H1 (cell line): Measurements from ENCODE around the gene SLC6A12. TPM values are rescaled to one million over a fixed set of nuclear protein-coding genes. Genes with fewer than 3 reads are reported as not detected.
A peak's percentile ranks its signal among the peaks of the same experiment; 100 is the strongest.

Experiments used
- CTCF ChIA-PET: fragments of 300-600 bp; sonication (Branson Sonifier 250); formaldehyde crosslinking; loops from one replicate; lab custom pipeline; 2021; ENCODE audit not compliant: partially characterized antibody; lab: Charles Lee
- POLR2A ChIA-PET: fragments of 300-600 bp; sonication (Branson Sonifier 250); formaldehyde crosslinking; loops from one replicate; lab custom pipeline; 2021; ENCODE audit warnings: inconsistent platforms; ENCODE audit not compliant: partially characterized antibody; lab: Charles Lee
- DNase-seq, 2 experiments: peaks; one replicate each; pipeline versions ENCODE4 v3.0.0 to v3.0.0-alpha.2; 2010 to 2022; ENCODE audit warnings: low spot score in 2 of 2, low read depth in 1 of 2, mixed read lengths in 1 of 2
- FAIRE-seq: peaks from 2 replicates; lab custom pipeline; 2011; peaks lifted over from hg19 to GRCh38; lab: Jason Lieb, UNC
- H2AFZ ChIP-seq: 2 replicates; pipeline ENCODE4 v1.8.1; 2012; ENCODE audit warnings: low read length, inconsistent platforms
- H2AK5ac ChIP-seq: 2 replicates; pipeline ENCODE4 v1.6.1; 2013; ENCODE audit warnings: low read depth, low read length
- H2BK120ac ChIP-seq: replicated peaks from 2 replicates; pipeline ENCODE3; 2013; ENCODE audit warnings: low read depth, low read length, inconsistent platforms
- H2BK12ac ChIP-seq: 2 replicates; pipeline ENCODE4 v1.6.1; 2013; ENCODE audit warnings: low read depth, low read length
- H2BK15ac ChIP-seq: 2 replicates; pipeline ENCODE4 v1.6.1; 2013; ENCODE audit warnings: low read length
- H2BK20ac ChIP-seq: 2 replicates; pipeline ENCODE4 v1.6.1; 2013; ENCODE audit warnings: low read length
- H2BK5ac ChIP-seq: 2 replicates; pipeline ENCODE4 v1.6.1; 2013; ENCODE audit warnings: low read depth, low read length
- H3K14ac ChIP-seq: 2 replicates; pipeline ENCODE4 v1.6.1; 2013; ENCODE audit warnings: inconsistent platforms; ENCODE audit not compliant: insufficient read length
- H3K18ac ChIP-seq: 2 replicates; pipeline ENCODE4 v1.6.1; 2013; ENCODE audit warnings: low read length; ENCODE audit errors: extremely low read depth
- H3K23ac ChIP-seq: 2 replicates; pipeline ENCODE4 v1.6.1; 2013; ENCODE audit warnings: inconsistent platforms; ENCODE audit not compliant: insufficient read length
- H3K23me2 ChIP-seq: 2 replicates; pipeline ENCODE4 v1.6.1; 2013; ENCODE audit warnings: low read depth, low read length
- H3K27ac ChIP-seq: 2 replicates; pipeline ENCODE4 v1.6.1; 2011; ENCODE audit warnings: low read depth, low read length, inconsistent platforms
- H3K27me3 ChIP-seq, 4 experiments: replicated peaks in 1 of 4; 1 replicate in 1 of 4; 2 replicates in 3 of 4; pipeline versions ENCODE4 v1.6.1 to v1.8.1; 2011 to 2013; ENCODE audit warnings: low read length in 3 of 4, mild to moderate bottlenecking in 3 of 4, inconsistent platforms in 2 of 4, mixed read lengths in 2 of 4, moderate library complexity in 1 of 4; ENCODE audit not compliant: control insufficient read depth in 3 of 4, insufficient read depth in 3 of 4; ENCODE audit errors: extremely low read depth in 1 of 4
- H3K36me3 ChIP-seq, 4 experiments: 2 replicates each; pipeline versions ENCODE4 v1.6.1 to v1.8.1; 2011 to 2013; ENCODE audit warnings: mild to moderate bottlenecking in 4 of 4, low read length in 3 of 4, moderate library complexity in 2 of 4, control low read depth in 1 of 4, inconsistent platforms in 1 of 4; ENCODE audit not compliant: insufficient read depth in 4 of 4, control insufficient read depth in 2 of 4
- H3K4ac ChIP-seq: replicated peaks from 2 replicates; pipeline ENCODE3; 2013; ENCODE audit warnings: low read length, low read depth, mixed read lengths, inconsistent platforms; ENCODE audit not compliant: insufficient read length
- H3K4me1 ChIP-seq, 4 experiments: replicated peaks in 1 of 4; 1 replicate in 1 of 4; 2 replicates in 3 of 4; pipeline versions ENCODE4 v1.6.1 to v1.8.1; 2011 to 2013; ENCODE audit warnings: low read length in 3 of 4, inconsistent platforms in 2 of 4, mixed read lengths in 1 of 4; ENCODE audit not compliant: insufficient read depth in 4 of 4, control insufficient read depth in 3 of 4
- H3K4me2 ChIP-seq, 2 experiments: 2 replicates each; pipeline versions ENCODE4 v1.6.1 to v1.8.1; 2011 to 2013; ENCODE audit warnings: low read depth in 2 of 2, low read length in 2 of 2, control low read depth in 1 of 2, inconsistent platforms in 1 of 2, mild to moderate bottlenecking in 1 of 2; ENCODE audit not compliant: insufficient read depth in 1 of 2
- H3K4me3 ChIP-seq, 4 experiments: fragments of 200-600, 300-600 bp in 1 of 4; sonication (generic), shearing (Covaris generic), sonication (Bioruptor Twin) in 1 of 4; 2 replicates each; pipeline versions ENCODE4 v1.5.1 to v1.8.1; 2011 to 2016; ENCODE audit warnings: low read length in 4 of 4, low read depth in 3 of 4, control low read depth in 2 of 4, inconsistent platforms in 2 of 4, mild to moderate bottlenecking in 2 of 4, mixed read lengths in 1 of 4, moderate library complexity in 1 of 4; ENCODE audit not compliant: insufficient read depth in 2 of 4; ENCODE audit errors: extremely low read depth in 1 of 4
- H3K56ac ChIP-seq: replicated peaks from 2 replicates; pipeline ENCODE3; 2013; ENCODE audit warnings: low read depth, mild to moderate bottlenecking, mixed read lengths, low read length, inconsistent platforms; ENCODE audit not compliant: insufficient read length
- H3K79me1 ChIP-seq: 2 replicates; pipeline ENCODE4 v1.6.1; 2013; ENCODE audit warnings: low read depth, low read length, control low read depth
- H3K79me2 ChIP-seq, 2 experiments: 2 replicates each; pipeline versions ENCODE4 v1.6.1 to v1.8.1; 2012 to 2013; ENCODE audit warnings: low read length in 2 of 2, mild to moderate bottlenecking in 2 of 2, inconsistent platforms in 1 of 2; ENCODE audit not compliant: insufficient read depth in 2 of 2, control insufficient read depth in 1 of 2
- H3K9ac ChIP-seq, 4 experiments: replicated peaks in 1 of 4; 1 replicate in 1 of 4; 2 replicates in 3 of 4; pipeline versions ENCODE4 v1.6.1 to v1.8.1; 2011 to 2013; ENCODE audit warnings: low read depth in 3 of 4, low read length in 3 of 4, control low read depth in 2 of 4, mild to moderate bottlenecking in 2 of 4, moderate library complexity in 2 of 4, inconsistent platforms in 1 of 4; ENCODE audit errors: extremely low read depth in 1 of 4
- H3K9me3 ChIP-seq, 2 experiments: 2 replicates each; pipeline versions ENCODE4 v1.6.1 to v1.8.1; 2012 to 2013; ENCODE audit warnings: mild to moderate bottlenecking in 2 of 2, moderate library complexity in 2 of 2, control low read depth in 1 of 2, inconsistent platforms in 1 of 2, low read depth in 1 of 2, low read length in 1 of 2, mixed read lengths in 1 of 2; ENCODE audit not compliant: insufficient read depth in 2 of 2
- H4K20me1 ChIP-seq, 2 experiments: replicated peaks in 1 of 2; 2 replicates each; pipeline versions ENCODE3 to v1.8.1; 2011 to 2013; ENCODE audit warnings: inconsistent platforms in 2 of 2, low read length in 2 of 2, mild to moderate bottlenecking in 1 of 2; ENCODE audit not compliant: insufficient read depth in 2 of 2, control insufficient read depth in 1 of 2
- H4K5ac ChIP-seq: 2 replicates; pipeline ENCODE4 v1.6.1; 2013; ENCODE audit warnings: low read length, low read depth, mixed read lengths, inconsistent platforms; ENCODE audit not compliant: insufficient read length
- H4K8ac ChIP-seq: 2 replicates; pipeline ENCODE4 v1.8.0; 2013; ENCODE audit warnings: mild to moderate bottlenecking, moderate library complexity, low read length, inconsistent platforms; ENCODE audit not compliant: insufficient read depth; ENCODE audit errors: extremely low read depth
- H4K91ac ChIP-seq: replicated peaks from 2 replicates; pipeline ENCODE3; 2013; ENCODE audit warnings: low read length, mixed read lengths, inconsistent platforms; ENCODE audit not compliant: insufficient read length
- CTBP2 ChIP-seq: IDR thresholded peaks from 2 replicates; pipeline ENCODE4 v1.7.0; 2011; ENCODE audit warnings: borderline replicate concordance, mild to moderate bottlenecking, moderate library complexity, mixed read lengths, low read length; ENCODE audit not compliant: insufficient read depth, insufficient read length
- CTCF ChIP-seq, 3 experiments: IDR thresholded peaks; 1 replicate in 2 of 3; 2 replicates in 1 of 3; pipeline versions ENCODE4 v1.5.1 to v1.6.1; 2011; ENCODE audit warnings: low read length in 3 of 3, mild to moderate bottlenecking in 3 of 3, inconsistent platforms in 2 of 3, low read depth in 1 of 3, moderate library complexity in 1 of 3; ENCODE audit not compliant: insufficient read depth in 1 of 3; ENCODE audit errors: control extremely low read depth in 1 of 3
- EZH2 ChIP-seq: fragments of 200-600 bp; sonication (generic); IDR thresholded peaks from 2 replicates; pipeline ENCODE4 v1.7.1; 2012; ENCODE audit warnings: low read depth, mild to moderate bottlenecking, moderate library complexity, low read length, inconsistent platforms; ENCODE audit not compliant: severe bottlenecking
- GTF2F1 ChIP-seq: IDR thresholded peaks from 2 replicates; pipeline ENCODE4 v1.6.1; 2012; ENCODE audit warnings: low read depth, low read length, improper control_type of control experiment, borderline replicate concordance
- MAX ChIP-seq: IDR thresholded peaks from 2 replicates; pipeline ENCODE4 v1.6.1; 2012; ENCODE audit warnings: inconsistent platforms
- NRF1 ChIP-seq: IDR thresholded peaks from 2 replicates; pipeline ENCODE4 v1.6.1; 2011; ENCODE audit warnings: mild to moderate bottlenecking, low read depth, low read length, improper control_type of control experiment
- POLR2A ChIP-seq, 2 experiments: IDR thresholded peaks; 1 replicate in 1 of 2; 2 replicates in 1 of 2; pipeline ENCODE4 v1.6.1; 2011; ENCODE audit warnings: low read depth in 2 of 2, low read length in 2 of 2, mild to moderate bottlenecking in 2 of 2; ENCODE audit errors: control extremely low read depth in 1 of 2
- RFX5 ChIP-seq: IDR thresholded peaks from 2 replicates; pipeline ENCODE4 v1.6.1; 2011; ENCODE audit warnings: low read depth, low read length, improper control_type of control experiment, borderline replicate concordance
- SIN3A ChIP-seq, 2 experiments: IDR thresholded peaks in 1 of 2; conservative IDR thresholded peaks in 1 of 2; 2 replicates each; pipeline ENCODE4 v1.6.1; 2011 to 2012; ENCODE audit warnings: low read length in 2 of 2, improper control_type of control experiment in 1 of 2, low read depth in 1 of 2, mild to moderate bottlenecking in 1 of 2
- SUZ12 ChIP-seq: fragments of 200-600 bp; sonication (generic); IDR thresholded peaks from 2 replicates; pipeline ENCODE4 v1.6.1; 2012; ENCODE audit warnings: mild to moderate bottlenecking, inconsistent platforms, low read length, moderate library complexity, mixed read lengths
- WGBS, 2 experiments: shearing (Covaris generic) in 1 of 2; methylation state at CpG; one replicate each; pipeline versions ENCODE4 v1.1.6 to v1.1.7; 2013 to 2015; ENCODE audit warnings: low lambda C conversion rate in 2 of 2, mixed read lengths in 2 of 2, inconsistent platforms in 1 of 2, low coverage in 1 of 2, missing lambda C conversion rate in 1 of 2; ENCODE audit not compliant: insufficient replicate concordance in 2 of 2, insufficient coverage in 1 of 2, insufficient read length in 1 of 2; ENCODE audit errors: extremely low coverage in 1 of 2, missing lambda C conversion rate in 1 of 2; 5-methylcytosine and 5-hydroxymethylcytosine counted together
- polyA plus RNA-seq, 7 experiments: library from polyadenylated mRNA; depleted of rRNA in 3 of 7; stranded (reverse) in 5 of 7; unstranded in 2 of 7; fragments of >200 nt in 5 of 7; fragments of 200-250 nt in 2 of 7; gene quantifications; 1 replicate in 5 of 7; 2 replicates in 1 of 7; 4 replicates in 1 of 7; pipeline versions ENCODE4 v1.2.1 to v1.2.3, GENCODE V29; 2011 to 2013; ENCODE audit warnings: missing spikeins in 2 of 7, mixed read lengths in 2 of 7
- total RNA-seq: library from RNA; stranded (reverse); fragmentation: NEBNext Ultra II Directional; extraction: Animal tissue kit (Norgen Biotek cat#: 25700); gene quantifications from 2 replicates; pipeline ENCODE4 v1.2.1, GENCODE V29; 2021

Gene SLC6A12
- total and polyA plus RNA-seq, 2 of the 8 experiments (the other 6 are each of a cell fraction or from before 2014, with no cell fraction given) = 0.70 to 1.1 TPM

GRCh38 chr12:171276-171675 lies 42.7 kb downstream of the SLC6A12 start:
- Histone ChIP-seq H2AK5ac (no peak overlapping the region), H3K36me3 (no peaks in the 10 kb centered on the region), H3K4me1 (peaks cover 3 to 28% (median 20%) of the 10 kb centered on the region in 4 experiments), H3K4me2 (no peak overlapping the region), H3K79me2 (no peaks in the 10 kb centered on the region), H2BK120ac (no peak overlapping the region), H3K27ac (no peak overlapping the region), H2AFZ (no peak overlapping the region), H3K9ac (no peak overlapping the region), H2BK20ac (no peak overlapping the region), H2BK12ac (peak overlapping the region; percentile 75; the same call in 1 of the 2 replicates), H2BK15ac (no peak overlapping the region), H4K20me1 (no peaks in the 10 kb centered on the region), H4K91ac (peak overlapping the region; percentile 25), H3K4ac (no peak overlapping the region), H3K79me1 (no peaks in the 10 kb centered on the region), H3K27me3 (peaks cover 0 to 3% (median 2%) of the 10 kb centered on the region in 4 experiments; a peak in 2 of 7 replicates), H4K5ac (no peak overlapping the region), H3K23me2 (no peaks in the 10 kb centered on the region), H3K18ac (no peak overlapping the region), H3K4me3 (no peak overlapping the region), H3K56ac (no peak overlapping the region), H2BK5ac (no peak overlapping the region), H3K9me3 (no peaks in the 10 kb centered on the region), H3K14ac (no peak overlapping the region), H4K8ac (no peak overlapping the region; the same call in 1 of the 2 replicates), H3K23ac (no peak overlapping the region)
- ChIA-PET CTCF (interaction anchor here (0.6 to 6.6 kb wide), 10 partner anchors 9 to 691 kb away, joined by 3 to 63 read pairs (median 12); no protein-coding TSS in a partner anchor), POLR2A (interaction anchor here (0.7 to 1.6 kb wide), 3 partner anchors 14 to 97 kb away, joined by 3 to 6 read pairs (median 3); no protein-coding TSS in a partner anchor)
- 93% methylated on average over 10 of the region's 10 CpGs; no CpG with 5 or more reads in 1 of the 2 experiments for WGBS, 2 experiments
- no peak for FAIRE-seq
- no peak for DNase-seq
- no peak for TF ChIP-seq SUZ12
- TF ChIP-seq NRF1 = no peak
- no peak for TF ChIP-seq GTF2F1
- TF ChIP-seq POLR2A (IDR thresholded peaks at IDR 0.05; ENCODE audit: control extremely low read depth in 1 of 2, low read depth in 2 of 2, low read length in 2 of 2) = no peak
- TF ChIP-seq RFX5 = no peak
- TF ChIP-seq CTCF (IDR thresholded peaks at IDR 0.05; ENCODE audit: control extremely low read depth in 1 of 3, insufficient read depth in 1 of 3, low read depth in 1 of 3, low read length in 3 of 3) = no peak
- TF ChIP-seq CTBP2 = no peak
- TF ChIP-seq SIN3A (conservative IDR thresholded peaks at IDR 0.05 in 1 of 2, IDR thresholded peaks at IDR 0.05 in 1 of 2; ENCODE audit: low read depth in 1 of 2, low read length in 2 of 2) = no peak
- TF ChIP-seq EZH2 = no peak
- no peak for TF ChIP-seq MAX
